GM21381 (cell line): ENCODE results near the gene ZNF487.
"Not testable (repeated sequence)": the region's sequence is repeated elsewhere in the genome, so short reads cannot be mapped to it uniquely, and the experiment has no call there.

Experiments
- ATAC-seq: cut with Tn5 transposase; IDR thresholded peaks from one replicate; pipeline ENCODE4 v1.9.1; 2021; ENCODE audit warnings: mild to moderate bottlenecking, moderate library complexity; ENCODE audit not compliant: unreplicated experiment

Gene ZNF487

GRCh38 chr10:43436291-43437140 is at the start of gene ZNF487:
Gene ZNF487 (plus strand): TSS chr10:43437111. CDS start chr10:43475814, 38,703 bp downstream.
- ATAC-seq = peak; percentile 96

GRCh38 chr10:43387678-43388032 is 49.3 kb upstream of the ZNF487 start:
- ATAC-seq = no peak

GRCh38 chr10:43389867-43390266 is 47.0 kb upstream of the ZNF487 start:
- no peak for ATAC-seq

GRCh38 chr10:43390333-43390732 is 46.6 kb upstream of the ZNF487 start:
- no peak for ATAC-seq

GRCh38 chr10:43390759-43391158 is 46.2 kb upstream of the ZNF487 start:
- ATAC-seq = no peak

GRCh38 chr10:43391496-43391895 is 45.4 kb upstream of the ZNF487 start:
- no peak for ATAC-seq

- ATAC-seq = no peak
Observed at GRCh38 chr10:43392748-43393147, 44.2 kb upstream of the ZNF487 start.

- ATAC-seq = not testable (repeated sequence)
Observed at GRCh38 chr10:43393186-43393585, 43.7 kb upstream of the ZNF487 start.

- ATAC-seq = no peak
Observed at GRCh38 chr10:43393606-43394360, 43.1 kb upstream of the ZNF487 start.

- ATAC-seq = no peak
Observed at GRCh38 chr10:43394868-43395267, 42.0 kb upstream of the ZNF487 start.

GRCh38 chr10:43395571-43396060 is 41.3 kb upstream of the ZNF487 start:
- no peak for ATAC-seq

- peak; percentile 50 for ATAC-seq
Observed at GRCh38 chr10:43396061-43396927, 40.6 kb upstream of the ZNF487 start.

- ATAC-seq = peak; percentile 82
Observed at GRCh38 chr10:43396928-43397624, 39.8 kb upstream of the ZNF487 start.

- no peak for ATAC-seq
Observed at GRCh38 chr10:43398939-43399319, 38.0 kb upstream of the ZNF487 start.

GRCh38 chr10:43399320-43400310 is 37.3 kb upstream of the ZNF487 start:
- ATAC-seq = no peak

- no peak for ATAC-seq
Observed at GRCh38 chr10:43401627-43402026, 35.3 kb upstream of the ZNF487 start.

GRCh38 chr10:43402176-43402575 is 34.7 kb upstream of the ZNF487 start:
- ATAC-seq = no peak

GRCh38 chr10:43402880-43403452 is 33.9 kb upstream of the ZNF487 start:
- ATAC-seq = no peak
